Gastroesophageal sphincter (tissue), 3 donors: ENCODE results near the gene CUX1.

Experiments
- POLR2A ChIP-seq, 2 donors: fragments of 450-650 bp; IDR thresholded peaks; one replicate each; pipeline ENCODE4 v1.6.1; 2017; ENCODE audit warnings: antibody characterized with exemption in 2 of 2, mild to moderate bottlenecking in 2 of 2, moderate library complexity in 1 of 2
- POLR2AphosphoS5 ChIP-seq: sonication (generic); formaldehyde crosslinking; IDR thresholded peaks from one replicate; pipeline ENCODE4 v1.6.1; 2017; ENCODE audit warnings: antibody characterized with exemption
- TF ChIP-seq, protein P1 (sequence below), 4 experiments: fragments of 200-600 bp in 2 of 4; fragments of 450-650 bp in 2 of 4; sonication (generic) in 1 of 4; IDR thresholded peaks; one replicate each; pipeline ENCODE4 v1.5.1; 2017 to 2019; ENCODE audit warnings: antibody characterized with exemption in 4 of 4, mild to moderate bottlenecking in 2 of 4, moderate library complexity in 2 of 4

DNA sequence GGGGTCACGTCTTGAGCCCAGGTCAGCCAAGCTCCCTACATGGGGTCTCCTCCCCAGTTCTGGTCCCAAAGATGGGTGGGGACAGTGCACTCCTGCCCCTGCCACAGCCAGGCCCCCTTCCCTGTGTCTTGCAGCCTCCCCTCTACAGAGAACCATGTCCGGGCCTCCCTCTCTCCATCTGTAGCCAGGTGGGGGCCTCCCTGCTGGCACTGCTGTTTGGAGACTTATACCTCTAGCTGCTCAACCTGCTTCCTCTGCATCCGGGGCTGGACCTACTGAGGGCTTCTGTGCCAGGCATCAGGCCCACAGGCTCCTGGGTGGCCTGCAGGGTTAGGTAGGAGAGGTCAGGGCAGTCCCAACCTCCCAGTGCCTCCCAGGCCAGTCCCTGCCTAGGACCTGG is 477.2 kb downstream of the CUX1 start:
- TF ChIP-seq, protein P1, sequence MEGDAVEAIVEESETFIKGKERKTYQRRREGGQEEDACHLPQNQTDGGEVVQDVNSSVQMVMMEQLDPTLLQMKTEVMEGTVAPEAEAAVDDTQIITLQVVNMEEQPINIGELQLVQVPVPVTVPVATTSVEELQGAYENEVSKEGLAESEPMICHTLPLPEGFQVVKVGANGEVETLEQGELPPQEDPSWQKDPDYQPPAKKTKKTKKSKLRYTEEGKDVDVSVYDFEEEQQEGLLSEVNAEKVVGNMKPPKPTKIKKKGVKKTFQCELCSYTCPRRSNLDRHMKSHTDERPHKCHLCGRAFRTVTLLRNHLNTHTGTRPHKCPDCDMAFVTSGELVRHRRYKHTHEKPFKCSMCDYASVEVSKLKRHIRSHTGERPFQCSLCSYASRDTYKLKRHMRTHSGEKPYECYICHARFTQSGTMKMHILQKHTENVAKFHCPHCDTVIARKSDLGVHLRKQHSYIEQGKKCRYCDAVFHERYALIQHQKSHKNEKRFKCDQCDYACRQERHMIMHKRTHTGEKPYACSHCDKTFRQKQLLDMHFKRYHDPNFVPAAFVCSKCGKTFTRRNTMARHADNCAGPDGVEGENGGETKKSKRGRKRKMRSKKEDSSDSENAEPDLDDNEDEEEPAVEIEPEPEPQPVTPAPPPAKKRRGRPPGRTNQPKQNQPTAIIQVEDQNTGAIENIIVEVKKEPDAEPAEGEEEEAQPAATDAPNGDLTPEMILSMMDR (IDR thresholded peaks at IDR 0.05), result no peak
- TF ChIP-seq POLR2AphosphoS5 (no peak), POLR2A (IDR thresholded peaks at IDR 0.05) (no peak)
